GM23248 (cell line): Measurements from ENCODE around the gene CPNE4. TPM values are rescaled to one million over a fixed set of nuclear protein-coding genes. Genes with fewer than 3 reads are reported as not detected.

ENCODE experiments used
- DNase-seq: peaks from one replicate; pipeline ENCODE4 v3.0.0-alpha.2; 2015
- H2AFZ ChIP-seq: fragments of 200-600 bp; sonication (generic); 2 replicates; pipeline ENCODE4 v1.6.1; 2016; ENCODE audit warnings: antibody characterized with exemption
- H3F3A ChIP-seq: fragments of 200-600 bp; sonication (generic); 2 replicates; pipeline ENCODE4 v1.6.1; 2016; ENCODE audit warnings: mild to moderate bottlenecking, antibody characterized with exemption, mixed run types; ENCODE audit not compliant: insufficient read depth
- H3K27ac ChIP-seq: fragments of 200-600 bp; sonication (generic); 2 replicates; pipeline ENCODE4 v1.5.1; 2016; ENCODE audit warnings: mild to moderate bottlenecking
- H3K27me3 ChIP-seq: fragments of 200-600 bp; sonication (generic); replicated peaks from 2 replicates; pipeline ENCODE4 v1.6.1; 2016; ENCODE audit warnings: mild to moderate bottlenecking; ENCODE audit not compliant: insufficient read depth
- H3K36me3 ChIP-seq: fragments of 200-600 bp; sonication (generic); 2 replicates; pipeline ENCODE4 v1.6.1; 2016; ENCODE audit warnings: low read depth, mild to moderate bottlenecking
- H3K4me1 ChIP-seq: fragments of 200-600 bp; sonication (generic); 2 replicates; pipeline ENCODE4 v1.6.1; 2016; ENCODE audit warnings: mild to moderate bottlenecking; ENCODE audit not compliant: insufficient read depth
- H3K4me2 ChIP-seq: fragments of 200-600 bp; sonication (generic); one replicate; pipeline ENCODE4 v1.6.1; 2016; ENCODE audit warnings: mild to moderate bottlenecking; ENCODE audit not compliant: unreplicated experiment
- H3K4me3 ChIP-seq: fragments of 200-600 bp; sonication (generic); 2 replicates; pipeline ENCODE4 v1.5.1; 2016; ENCODE audit warnings: mild to moderate bottlenecking
- H3K79me2 ChIP-seq: fragments of 200-600 bp; sonication (generic); 2 replicates; pipeline ENCODE4 v1.6.1; 2016; ENCODE audit warnings: mild to moderate bottlenecking; ENCODE audit not compliant: insufficient read depth
- H3K9ac ChIP-seq: fragments of 200-600 bp; sonication (generic); 2 replicates; pipeline ENCODE4 v1.6.1; 2016; ENCODE audit warnings: mild to moderate bottlenecking
- H3K9me2 ChIP-seq: fragments of 200-600 bp; sonication (generic); 2 replicates; pipeline ENCODE4 v1.6.1; 2016; ENCODE audit warnings: mixed run types, mild to moderate bottlenecking, moderate library complexity; ENCODE audit not compliant: insufficient read depth
- H3K9me3 ChIP-seq: fragments of 200-600 bp; sonication (generic); one replicate; pipeline ENCODE4 v1.6.1; 2017; ENCODE audit warnings: low read depth
- H4K20me1 ChIP-seq: fragments of 200-600 bp; sonication (generic); 2 replicates; pipeline ENCODE4 v1.6.0; 2016; ENCODE audit not compliant: insufficient read depth
- EZH2 ChIP-seq: fragments of 200-600 bp; sonication (generic); IDR thresholded peaks from 2 replicates; pipeline ENCODE4 v1.6.1; 2018; ENCODE audit warnings: antibody characterized with exemption, mild to moderate bottlenecking; ENCODE audit not compliant: insufficient read depth, poor library complexity, severe bottlenecking
- EZH2phosphoT487 ChIP-seq: fragments of 200-600 bp; sonication (generic); IDR thresholded peaks from 2 replicates; pipeline ENCODE4 v1.6.1; 2018; ENCODE audit warnings: antibody characterized with exemption, moderate library complexity, mild to moderate bottlenecking, low read depth; ENCODE audit not compliant: insufficient read depth
- WGBS, 2 experiments: methylation state at CpG; one replicate each; pipeline ENCODE4 v1.1.6; 2015 to 2017; ENCODE audit warnings: low lambda C conversion rate in 2 of 2, low coverage in 1 of 2; ENCODE audit errors: missing lambda C conversion rate in 2 of 2; 5-methylcytosine and 5-hydroxymethylcytosine counted together
- in situ Hi-C: fragments of 300-500 bp; cut with MboI; formaldehyde crosslinking; loops from 2 replicates; pipeline ENCODE4 v1.15.0; 2020
- polyA plus RNA-seq: library from polyadenylated mRNA; unstranded; fragments of >200 nt; fragmentation: Nextera tagmentation; extraction: Ambion mirVana; gene quantifications from 2 replicates; pipeline ENCODE4 v1.2.1, GENCODE V29; 2016
- total RNA-seq: library from RNA; depleted of rRNA; stranded (reverse); fragments of >200 nt; shearing (Covaris generic); gene quantifications from 2 replicates; pipeline ENCODE4 v1.2.3, GENCODE V29; 2014

Gene CPNE4
- total and polyA plus RNA-seq, 2 experiments from 2014 or later, result 0.11 to 0.44 TPM

DNA sequence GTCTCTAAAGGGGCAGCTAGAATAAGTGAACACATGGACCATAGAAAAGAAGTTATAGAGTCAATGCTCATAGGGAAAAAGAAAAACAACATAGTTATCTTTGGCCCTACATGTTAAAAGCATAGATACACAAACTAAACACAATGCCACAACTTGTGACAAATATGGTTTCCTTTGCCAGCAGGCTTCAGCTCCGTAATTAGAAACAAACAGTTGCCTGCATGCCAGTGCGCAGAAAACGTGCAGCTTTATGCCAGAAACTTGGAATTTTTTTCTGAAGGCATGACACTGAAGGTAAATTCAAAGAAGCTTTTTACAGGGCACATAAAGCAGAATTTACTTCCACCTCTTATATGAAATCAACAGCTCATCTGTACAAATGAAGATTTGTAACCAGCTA is 2.2 kb upstream of the CPNE4 start:
- TF ChIP-seq EZH2, result no peak
- no peak for TF ChIP-seq EZH2phosphoT487
- H3K9me3 ChIP-seq, result no peaks in the 10 kb centered on the region
- H3K4me1 ChIP-seq, result peaks cover 6% of the 10 kb centered on the region; the same call in 1 of the 2 replicates
- H3F3A ChIP-seq, result no peaks in the 10 kb centered on the region
- H3K9ac ChIP-seq, result no peak overlapping the region
- H3K79me2 ChIP-seq, result no peaks in the 10 kb centered on the region
- no peak for DNase-seq
- no peaks in the 10 kb centered on the region for H4K20me1 ChIP-seq
- WGBS, 2 experiments, result 17 to 19% methylated on average over 3 of the region's 3 CpGs
- no peaks in the 10 kb centered on the region for H3K9me2 ChIP-seq
- in situ Hi-C loops, result loop anchor here (10.0 kb wide), 2 partner anchors 148 to 242 kb away; no protein-coding TSS in a partner anchor
- H3K27ac ChIP-seq, result no peak overlapping the region
- no peak overlapping the region for H3K4me2 ChIP-seq
- no peak overlapping the region for H3K4me3 ChIP-seq
- H3K36me3 ChIP-seq, result no peaks in the 10 kb centered on the region
- no peak overlapping the region for H2AFZ ChIP-seq
- H3K27me3 ChIP-seq, result peaks cover 26% of the 10 kb centered on the region

DNA sequence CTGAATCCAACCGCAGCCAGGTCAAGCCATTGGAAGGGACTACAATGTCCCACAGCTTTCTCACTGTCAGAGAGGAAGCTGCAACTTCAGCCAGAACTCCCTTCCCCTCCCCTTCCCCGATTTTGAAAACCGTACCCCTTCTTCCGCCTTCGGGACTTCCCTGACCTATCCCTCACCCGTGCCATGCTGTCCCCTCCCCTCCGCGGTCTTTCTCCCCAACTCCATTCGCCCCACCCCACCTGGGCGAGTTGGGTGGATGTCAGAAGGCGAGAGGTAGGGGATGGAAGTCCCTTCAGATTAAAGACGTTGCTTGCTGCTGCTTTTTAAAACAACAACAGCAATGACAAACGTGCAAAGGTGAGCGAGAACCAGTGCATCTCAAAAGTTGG is 723 bp downstream of the CPNE4 start:
- peak overlapping the region; percentile 75 for H3K4me3 ChIP-seq
- no peak for DNase-seq
- H3K79me2 ChIP-seq, result no peaks in the 10 kb centered on the region
- no peaks in the 10 kb centered on the region for H3K9me3 ChIP-seq
- 1 to 2% methylated on average over 11 to 14 of the region's 14 CpGs for WGBS, 2 experiments
- TF ChIP-seq EZH2 (no peak), EZH2phosphoT487 (no peak)
- no peaks in the 10 kb centered on the region for H3K9me2 ChIP-seq
- no peaks in the 10 kb centered on the region for H3K36me3 ChIP-seq
- H2AFZ ChIP-seq, result peak overlapping the region; percentile 81
- no peaks in the 10 kb centered on the region for H4K20me1 ChIP-seq
- H3K4me2 ChIP-seq, result peak overlapping the region; percentile 94
- H3K4me1 ChIP-seq, result peaks cover 13% of the 10 kb centered on the region; the same call in 1 of the 2 replicates
- H3K27me3 ChIP-seq, result peaks cover 30% of the 10 kb centered on the region
- H3K9ac ChIP-seq, result no peak overlapping the region
- H3F3A ChIP-seq, result no peaks in the 10 kb centered on the region
- no peak overlapping the region for H3K27ac ChIP-seq
- in situ Hi-C loops, result loop anchor here (10.0 kb wide), 2 partner anchors 151 to 239 kb away; no protein-coding TSS in a partner anchor

DNA sequence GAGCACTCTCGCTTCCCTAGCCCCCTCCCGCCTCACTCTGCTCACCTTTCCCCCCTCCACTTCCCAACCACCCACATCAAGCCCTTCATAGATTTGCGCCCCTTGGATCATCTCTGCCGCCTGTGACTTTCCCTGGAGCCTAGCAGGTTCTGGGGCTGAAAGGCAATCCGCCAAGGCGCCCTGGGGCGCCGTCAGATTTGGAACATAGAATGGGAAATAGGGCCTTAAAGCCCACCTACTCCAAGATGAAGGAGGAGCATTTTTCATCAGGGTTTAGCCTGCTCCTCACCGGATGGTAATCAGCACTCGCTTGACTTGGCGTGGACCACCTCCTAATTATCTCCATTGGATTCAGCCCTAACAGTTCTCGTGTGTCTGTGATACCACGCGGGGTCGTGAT is 1.3 kb downstream of the CPNE4 start:
- no peak overlapping the region for H3K9ac ChIP-seq
- H3K4me2 ChIP-seq, result no peak overlapping the region
- peaks cover 30% of the 10 kb centered on the region for H3K27me3 ChIP-seq
- H3K36me3 ChIP-seq, result no peaks in the 10 kb centered on the region
- H2AFZ ChIP-seq, result no peak overlapping the region
- in situ Hi-C loops, result loop anchor here (10.0 kb wide), 2 partner anchors 151 to 239 kb away; no protein-coding TSS in a partner anchor
- no peaks in the 10 kb centered on the region for H3F3A ChIP-seq
- no peak overlapping the region for H3K4me3 ChIP-seq
- H3K9me3 ChIP-seq, result no peaks in the 10 kb centered on the region
- no peaks in the 10 kb centered on the region for H3K79me2 ChIP-seq
- H4K20me1 ChIP-seq, result no peaks in the 10 kb centered on the region
- no peak overlapping the region for H3K27ac ChIP-seq
- H3K9me2 ChIP-seq, result no peaks in the 10 kb centered on the region
- DNase-seq, result no peak
- WGBS, 2 experiments, result 47% methylated on average over 13 to 15 of the region's 15 CpGs
- no peak for TF ChIP-seq EZH2phosphoT487
- no peak for TF ChIP-seq EZH2
- peaks cover 13% of the 10 kb centered on the region; the same call in 1 of the 2 replicates for H3K4me1 ChIP-seq

DNA sequence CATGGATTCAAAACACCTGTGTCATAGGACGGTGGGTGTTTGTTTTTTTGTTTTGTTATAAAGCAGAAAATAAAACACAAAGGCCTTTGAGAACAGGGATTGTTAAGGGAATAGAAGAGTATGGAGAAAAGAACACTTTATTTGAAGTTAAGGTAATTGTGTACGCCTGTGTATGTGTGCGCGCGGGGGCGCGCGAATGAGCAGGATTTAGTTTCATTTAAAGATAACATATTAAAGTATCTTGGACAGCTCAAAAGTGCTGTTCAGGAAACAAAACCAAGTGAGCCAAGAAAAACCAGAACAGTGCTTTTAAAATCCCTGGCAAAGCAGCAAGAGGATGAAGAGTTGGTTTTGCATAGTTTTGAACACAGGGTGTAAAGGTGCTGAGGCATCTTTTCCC is 1.9 kb downstream of the CPNE4 start:
- TF ChIP-seq EZH2phosphoT487 (no peak), EZH2 (no peak)
- Histone ChIP-seq H3K27me3 (peaks cover 30% of the 10 kb centered on the region), H3K9me2 (no peaks in the 10 kb centered on the region), H3K36me3 (no peaks in the 10 kb centered on the region), H3K27ac (no peak overlapping the region), H3K4me2 (no peak overlapping the region), H3K4me3 (no peak overlapping the region), H2AFZ (no peak overlapping the region), H3F3A (no peaks in the 10 kb centered on the region), H3K79me2 (no peaks in the 10 kb centered on the region), H3K4me1 (peaks cover 13% of the 10 kb centered on the region; the same call in 1 of the 2 replicates), H3K9me3 (no peaks in the 10 kb centered on the region), H4K20me1 (no peaks in the 10 kb centered on the region), H3K9ac (no peak overlapping the region)
- in situ Hi-C loops, result loop anchor here (10.0 kb wide), 2 partner anchors 152 to 238 kb away; no protein-coding TSS in a partner anchor
- 92 to 98% methylated on average over 8 of the region's 8 CpGs for WGBS, 2 experiments
- no peak for DNase-seq
